ENCODE results near the gene SEPTIN7.

The SEPTIN7 gene

GRCh38 chr7:35800718-35801391 is at the start of gene SEPTIN7:
Gene SEPTIN7, plus strand, starts transcription at chr7:35801057. Its CDS starts 153 bp downstream, at chr7:35801210.
- DNase-seq (ENCODE audit: low spot score) (peak; percentile 98), ATAC-seq (ENCODE audit: low read depth) (peak; percentile 90)
- Histone ChIP-seq H3K27ac (ENCODE audit: poor library complexity, severe bottlenecking) (peak within 1 kb of the TSS; percentile 91), H3K36me3 (ENCODE audit: low read depth) (peaks cover 3% of the 10 kb centered on the region), H3K4me1 (ENCODE audit: insufficient read depth, poor library complexity, severe bottlenecking) (peaks cover 17% of the 10 kb centered on the region), H3K27me3 (ENCODE audit: insufficient read depth, poor library complexity, severe bottlenecking) (no peaks in the 10 kb centered on the region), H3K4me3 (ENCODE audit: severe bottlenecking) (peak within 1 kb of the TSS; percentile 95), H3K9me3 (ENCODE audit: severe bottlenecking) (no peaks in the 10 kb centered on the region)
- no peak for TF ChIP-seq CTCF (IDR thresholded peaks at IDR 0.05; ENCODE audit: poor library complexity, severe bottlenecking)

DNA sequence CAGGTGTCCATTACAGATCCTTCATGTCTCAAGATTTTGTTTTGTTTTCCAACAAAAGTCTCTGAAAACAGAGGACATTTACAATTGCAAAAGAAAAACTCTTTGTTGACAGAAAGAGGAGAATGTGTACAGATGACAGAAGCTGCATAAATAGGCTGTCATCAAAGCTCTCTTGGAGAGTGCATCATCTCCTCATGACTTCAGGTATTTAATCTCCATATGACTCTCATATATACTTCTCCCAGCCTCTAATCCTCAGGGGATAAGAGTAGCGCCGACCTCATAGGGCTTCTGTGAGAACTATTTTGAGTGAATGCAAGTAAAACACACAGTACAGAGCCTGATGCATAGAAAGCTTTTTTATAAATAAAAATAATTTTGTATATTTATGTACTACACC is 48.1 kb upstream of the SEPTIN7 start:
- no peak for TF ChIP-seq CTCF (IDR thresholded peaks at IDR 0.05; ENCODE audit: poor library complexity, severe bottlenecking)
- H3K36me3 ChIP-seq (ENCODE audit: low read depth): no peaks in the 10 kb centered on the region
- ATAC-seq (ENCODE audit: low read depth) (no peak), DNase-seq (ENCODE audit: low spot score) (no peak)
- no peaks in the 10 kb centered on the region for H3K4me1 ChIP-seq (ENCODE audit: insufficient read depth, poor library complexity, severe bottlenecking)
- no peaks in the 10 kb centered on the region for H3K27me3 ChIP-seq (ENCODE audit: insufficient read depth, poor library complexity, severe bottlenecking)
- no peak overlapping the region for H3K27ac ChIP-seq (ENCODE audit: poor library complexity, severe bottlenecking)
- H3K4me3 ChIP-seq (ENCODE audit: severe bottlenecking): no peak overlapping the region
- no peaks in the 10 kb centered on the region for H3K9me3 ChIP-seq (ENCODE audit: severe bottlenecking)

GRCh38 chr7:35753761-35754603 is 46.9 kb upstream of the SEPTIN7 start:
- no peak overlapping the region for H3K4me3 ChIP-seq (ENCODE audit: severe bottlenecking)
- H3K4me1 ChIP-seq (ENCODE audit: insufficient read depth, poor library complexity, severe bottlenecking): no peaks in the 10 kb centered on the region
- H3K27me3 ChIP-seq (ENCODE audit: insufficient read depth, poor library complexity, severe bottlenecking): no peaks in the 10 kb centered on the region
- H3K36me3 ChIP-seq (ENCODE audit: low read depth): no peaks in the 10 kb centered on the region
- no peak for ATAC-seq (ENCODE audit: low read depth)
- no peak for TF ChIP-seq CTCF (IDR thresholded peaks at IDR 0.05; ENCODE audit: poor library complexity, severe bottlenecking)
- H3K9me3 ChIP-seq (ENCODE audit: severe bottlenecking): no peaks in the 10 kb centered on the region
- no peak overlapping the region for H3K27ac ChIP-seq (ENCODE audit: poor library complexity, severe bottlenecking)
- no peak for DNase-seq (ENCODE audit: low spot score)

DNA sequence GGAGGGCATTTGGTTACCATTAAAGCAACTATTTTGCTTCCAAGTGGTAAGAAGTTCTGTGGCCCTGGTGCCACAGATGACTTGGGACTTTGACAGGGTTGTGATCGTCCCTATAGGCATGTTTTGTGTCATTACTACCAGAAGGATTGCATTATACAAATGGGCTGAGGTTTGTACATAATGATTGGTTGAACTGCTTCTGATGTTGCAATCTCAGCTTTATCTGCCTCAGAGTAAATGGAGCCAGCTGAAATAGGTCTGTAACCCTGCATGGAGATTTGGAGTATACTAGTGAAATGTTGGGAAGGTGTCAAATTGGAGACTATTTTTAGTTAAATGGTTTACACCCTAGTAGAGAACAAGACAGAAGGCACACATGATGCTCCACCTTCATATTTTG is 46.1 kb upstream of the SEPTIN7 start:
- no peak for ATAC-seq (ENCODE audit: low read depth)
- H3K27me3 ChIP-seq (ENCODE audit: insufficient read depth, poor library complexity, severe bottlenecking): no peaks in the 10 kb centered on the region
- DNase-seq (ENCODE audit: low spot score): no peak
- H3K4me3 ChIP-seq (ENCODE audit: severe bottlenecking): no peak overlapping the region
- no peaks in the 10 kb centered on the region for H3K36me3 ChIP-seq (ENCODE audit: low read depth)
- TF ChIP-seq CTCF (IDR thresholded peaks at IDR 0.05; ENCODE audit: poor library complexity, severe bottlenecking): no peak
- no peaks in the 10 kb centered on the region for H3K9me3 ChIP-seq (ENCODE audit: severe bottlenecking)
- no peaks in the 10 kb centered on the region for H3K4me1 ChIP-seq (ENCODE audit: insufficient read depth, poor library complexity, severe bottlenecking)
- H3K27ac ChIP-seq (ENCODE audit: poor library complexity, severe bottlenecking): no peak overlapping the region
